Ishikawa (cell line): ENCODE results near the gene GPT2.

ENCODE experiments used
- CEBPB ChIP-seq: IDR thresholded peaks from 2 replicates; pipeline ENCODE4 v1.6.1; 2012
- CREB1 ChIP-seq: IDR thresholded peaks from 2 replicates; pipeline ENCODE4 v1.6.1; 2012; ENCODE audit warnings: low read depth
- EGR1 ChIP-seq: IDR thresholded peaks from 2 replicates; pipeline ENCODE4 v1.6.1; 2012
- EP300 ChIP-seq: IDR thresholded peaks from 2 replicates; pipeline ENCODE4 v1.6.1; 2012; ENCODE audit warnings: borderline replicate concordance
- FOXM1 ChIP-seq: IDR thresholded peaks from 2 replicates; pipeline ENCODE4 v1.6.1; 2012; ENCODE audit warnings: low read depth, borderline replicate concordance
- NFIC ChIP-seq: IDR thresholded peaks from 2 replicates; pipeline ENCODE4 v1.6.1; 2012
- RAD21 ChIP-seq: IDR thresholded peaks from 2 replicates; pipeline ENCODE4 v1.6.1; 2012; ENCODE audit warnings: low read depth
- REST ChIP-seq: IDR thresholded peaks from 2 replicates; pipeline ENCODE4 v1.6.1; 2012; ENCODE audit warnings: low read depth, mild to moderate bottlenecking
- TAF1 ChIP-seq: IDR thresholded peaks from 2 replicates; pipeline ENCODE4 v1.6.1; 2012; ENCODE audit warnings: low read depth, mild to moderate bottlenecking
- TCF12 ChIP-seq: IDR thresholded peaks from 2 replicates; pipeline ENCODE4 v1.6.1; 2012; ENCODE audit warnings: low read depth
- TEAD4 ChIP-seq: IDR thresholded peaks from 2 replicates; pipeline ENCODE4 v1.6.1; 2012
- YY1 ChIP-seq: IDR thresholded peaks from 2 replicates; pipeline ENCODE4 v1.6.1; 2012; ENCODE audit warnings: low read depth
- ZBTB7A ChIP-seq: IDR thresholded peaks from 2 replicates; pipeline ENCODE4 v1.6.1; 2012; ENCODE audit warnings: low read depth
- TF ChIP-seq, protein P1 (sequence below): IDR thresholded peaks from 2 replicates; pipeline ENCODE4 v1.6.1; 2012
- TF ChIP-seq, protein P2 (sequence below): IDR thresholded peaks from 2 replicates; pipeline ENCODE4 v1.6.1; 2012

Gene GPT2

GRCh38 chr16:46911650-46912049 lies 27.5 kb downstream of the GPT2 start:
- TF ChIP-seq, protein P1, sequence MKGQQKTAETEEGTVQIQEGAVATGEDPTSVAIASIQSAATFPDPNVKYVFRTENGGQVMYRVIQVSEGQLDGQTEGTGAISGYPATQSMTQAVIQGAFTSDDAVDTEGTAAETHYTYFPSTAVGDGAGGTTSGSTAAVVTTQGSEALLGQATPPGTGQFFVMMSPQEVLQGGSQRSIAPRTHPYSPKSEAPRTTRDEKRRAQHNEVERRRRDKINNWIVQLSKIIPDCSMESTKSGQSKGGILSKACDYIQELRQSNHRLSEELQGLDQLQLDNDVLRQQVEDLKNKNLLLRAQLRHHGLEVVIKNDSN, result no peak
- TF ChIP-seq EP300, result no peak
- no peak for TF ChIP-seq REST
- no peak for TF ChIP-seq ZBTB7A
- no peak for TF ChIP-seq YY1
- TF ChIP-seq CEBPB, result no peak
- TF ChIP-seq TAF1, result no peak
- no peak for TF ChIP-seq NFIC
- TF ChIP-seq FOXM1, result no peak
- TF ChIP-seq, protein P2, sequence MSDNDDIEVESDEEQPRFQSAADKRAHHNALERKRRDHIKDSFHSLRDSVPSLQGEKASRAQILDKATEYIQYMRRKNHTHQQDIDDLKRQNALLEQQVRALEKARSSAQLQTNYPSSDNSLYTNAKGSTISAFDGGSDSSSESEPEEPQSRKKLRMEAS, result no peak
- no peak for TF ChIP-seq RAD21
- TF ChIP-seq EGR1, result no peak
- TF ChIP-seq CREB1, result no peak
- no peak for TF ChIP-seq TEAD4
- TF ChIP-seq TCF12, result no peak

- TF ChIP-seq, protein P2, result no peak
- TF ChIP-seq TCF12 (no peak), FOXM1 (no peak), CREB1 (no peak), YY1 (no peak), TEAD4 (no peak)
- TF ChIP-seq, protein P1, result no peak
These were observed 30.5 kb downstream of the GPT2 start for GRCh38 chr16:46914556-46915201.

GRCh38 chr16:46915483-46916025 lies 31.4 kb downstream of the GPT2 start:
- TF ChIP-seq TAF1 (no peak), RAD21 (no peak), TEAD4 (no peak), NFIC (no peak), REST (no peak), EGR1 (no peak), CREB1 (no peak), TCF12 (no peak), FOXM1 (no peak), EP300 (no peak), CEBPB (no peak), YY1 (no peak), ZBTB7A (no peak)
- TF ChIP-seq, protein P2, result no peak

DNA sequence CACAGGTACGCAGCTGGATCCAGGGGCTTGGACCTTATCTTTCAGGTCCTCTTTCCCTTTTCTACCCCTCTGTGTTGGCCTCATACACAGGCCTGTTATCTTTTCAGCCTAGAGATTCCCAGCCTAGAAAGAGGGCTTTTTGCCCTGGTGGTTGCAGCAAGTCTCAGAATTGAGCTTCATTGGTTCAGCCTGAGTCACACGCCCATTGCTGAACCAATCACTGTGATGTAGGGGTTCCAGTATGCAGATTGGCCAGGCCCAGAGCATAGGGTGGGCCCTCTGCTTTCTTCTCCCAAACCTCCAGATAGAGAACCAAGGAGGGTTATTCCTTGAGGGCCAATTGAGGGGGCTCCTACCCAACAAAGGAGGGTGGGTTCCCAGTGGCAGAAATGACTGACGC lies 32.8 kb downstream of the GPT2 start:
- TF ChIP-seq RAD21, result no peak
- TF ChIP-seq, protein P1, result peak; percentile 92

DNA sequence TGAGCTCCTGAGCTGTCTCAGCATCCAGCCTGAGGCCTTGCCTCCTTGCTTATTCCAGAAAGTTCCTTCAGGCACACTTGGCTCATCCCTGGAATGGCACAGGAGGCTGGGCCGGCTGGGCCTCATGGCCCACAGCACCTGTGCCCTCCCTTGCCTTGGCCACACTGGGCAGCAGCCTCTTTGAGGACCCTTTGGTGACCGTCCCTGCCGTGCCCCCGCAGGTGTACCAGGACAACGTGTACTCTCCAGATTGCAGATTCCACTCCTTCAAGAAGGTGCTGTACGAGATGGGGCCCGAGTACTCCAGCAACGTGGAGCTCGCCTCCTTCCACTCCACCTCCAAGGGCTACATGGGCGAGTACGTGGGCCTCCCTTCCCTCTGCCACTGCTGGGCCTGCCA lies 34.2 kb downstream of the GPT2 start:
- TF ChIP-seq FOXM1 (no peak), EP300 (no peak), TEAD4 (no peak), YY1 (no peak), TCF12 (no peak), CREB1 (no peak), TAF1 (no peak)
- TF ChIP-seq, protein P1, result no peak
